ENCODE measurements around the gene DIAPH3. TPM values are rescaled to one million over a fixed set of nuclear protein-coding genes. Genes with fewer than 3 reads are reported as not detected.
"Not testable (repeated sequence)": the region's sequence is repeated elsewhere in the genome, so short reads cannot be mapped to it uniquely, and the experiment has no call there.

DIAPH3 gene
- polyA plus RNA-seq, 1 donor from 2014 or later: 0.37 TPM

GRCh38 chr13:60195893-60196292, 32.2 kb upstream of the DIAPH3 start:
- H3K4me2 ChIP-seq (ENCODE audit: low read length); H3K9ac ChIP-seq (ENCODE audit: low read length); H3K36me3 ChIP-seq (ENCODE audit: insufficient read depth, low read length); H3K27ac ChIP-seq (ENCODE audit: low read length); H3F3A ChIP-seq (ENCODE audit: insufficient read depth, low read length, poor library complexity, severe bottlenecking); H3K9me2 ChIP-seq (ENCODE audit: insufficient read depth, low read length); H3K9me3 ChIP-seq (ENCODE audit: low read length); H4K20me1 ChIP-seq (ENCODE audit: insufficient read depth); H3K4me3 ChIP-seq (ENCODE audit: low read length); H3K79me2 ChIP-seq (replicated peaks; ENCODE audit: insufficient read depth, low read length); H3K27me3 ChIP-seq (ENCODE audit: insufficient read depth, low read depth, low read length); H2AFZ ChIP-seq (ENCODE audit: low read depth, low read length): not testable (repeated sequence)
- TF ChIP-seq EP300 (conservative IDR thresholded peaks at IDR 0.05; ENCODE audit: poor library complexity, severe bottlenecking): peak; percentile 91
- TF ChIP-seq POLR2AphosphoS5 (IDR thresholded peaks at IDR 0.05): peak; percentile 64

- Histone ChIP-seq H3K9me3 (ENCODE audit: low read length) (no peaks in the 10 kb centered on the region), H3F3A (ENCODE audit: insufficient read depth, low read length, poor library complexity, severe bottlenecking) (no peaks in the 10 kb centered on the region), H4K20me1 (ENCODE audit: insufficient read depth) (no peaks in the 10 kb centered on the region), H2AFZ (ENCODE audit: low read depth, low read length) (no peak overlapping the region), H3K27me3 (ENCODE audit: insufficient read depth, low read depth, low read length) (no peaks in the 10 kb centered on the region), H3K9me2 (ENCODE audit: insufficient read depth, low read length) (no peaks in the 10 kb centered on the region), H3K27ac (ENCODE audit: low read length) (no peak overlapping the region), H3K79me2 (replicated peaks; ENCODE audit: insufficient read depth, low read length) (no peaks in the 10 kb centered on the region), H3K4me2 (ENCODE audit: low read length) (no peak overlapping the region), H3K4me3 (ENCODE audit: low read length) (no peak overlapping the region), H3K9ac (ENCODE audit: low read length) (no peak overlapping the region), H3K36me3 (ENCODE audit: insufficient read depth, low read length) (no peaks in the 10 kb centered on the region)
- TF ChIP-seq RAD21 (conservative IDR thresholded peaks at IDR 0.05) (no peak), CTCF (IDR thresholded peaks at IDR 0.05; ENCODE audit: poor library complexity, severe bottlenecking) (no peak), REST (IDR thresholded peaks at IDR 0.05; ENCODE audit: borderline replicate concordance) (no peak), SMC3 (conservative IDR thresholded peaks at IDR 0.05; ENCODE audit: poor library complexity) (no peak), EZH2 (IDR thresholded peaks at IDR 0.05; ENCODE audit: borderline replicate concordance, insufficient read depth, low read length, poor library complexity, severe bottlenecking) (no peak), MXI1 (conservative IDR thresholded peaks at IDR 0.05; ENCODE audit: poor library complexity, severe bottlenecking) (no peak), POLR2AphosphoS5 (IDR thresholded peaks at IDR 0.05) (no peak), TAF1 (IDR thresholded peaks at IDR 0.05; ENCODE audit: low read depth) (no peak), EP300 (conservative IDR thresholded peaks at IDR 0.05; ENCODE audit: poor library complexity, severe bottlenecking) (no peak)
These were observed 19.2 kb upstream of the DIAPH3 start for GRCh38 chr13:60182907-60183306.

- Histone ChIP-seq H3K9ac (ENCODE audit: low read length) (no peak overlapping the region), H3K4me3 (ENCODE audit: low read length) (no peak overlapping the region), H3K9me3 (ENCODE audit: low read length) (no peaks in the 10 kb centered on the region), H2AFZ (ENCODE audit: low read depth, low read length) (no peak overlapping the region), H4K20me1 (ENCODE audit: insufficient read depth) (no peaks in the 10 kb centered on the region), H3K4me2 (ENCODE audit: low read length) (no peak overlapping the region), H3K9me2 (ENCODE audit: insufficient read depth, low read length) (no peaks in the 10 kb centered on the region), H3F3A (ENCODE audit: insufficient read depth, low read length, poor library complexity, severe bottlenecking) (no peaks in the 10 kb centered on the region), H3K36me3 (ENCODE audit: insufficient read depth, low read length) (no peaks in the 10 kb centered on the region), H3K79me2 (replicated peaks; ENCODE audit: insufficient read depth, low read length) (no peaks in the 10 kb centered on the region), H3K27ac (ENCODE audit: low read length) (peak overlapping the region; percentile 21), H3K27me3 (ENCODE audit: insufficient read depth, low read depth, low read length) (no peaks in the 10 kb centered on the region)
- TF ChIP-seq REST (IDR thresholded peaks at IDR 0.05; ENCODE audit: borderline replicate concordance): no peak
- no peak for TF ChIP-seq CTCF (IDR thresholded peaks at IDR 0.05; ENCODE audit: poor library complexity, severe bottlenecking)
- TF ChIP-seq POLR2AphosphoS5 (IDR thresholded peaks at IDR 0.05): peak; percentile 51
- no peak for TF ChIP-seq MXI1 (conservative IDR thresholded peaks at IDR 0.05; ENCODE audit: poor library complexity, severe bottlenecking)
- TF ChIP-seq EP300 (conservative IDR thresholded peaks at IDR 0.05; ENCODE audit: poor library complexity, severe bottlenecking): peak; percentile 63
- no peak for TF ChIP-seq TAF1 (IDR thresholded peaks at IDR 0.05; ENCODE audit: low read depth)
- TF ChIP-seq EZH2 (IDR thresholded peaks at IDR 0.05; ENCODE audit: borderline replicate concordance, insufficient read depth, low read length, poor library complexity, severe bottlenecking): no peak
- no peak for TF ChIP-seq SMC3 (conservative IDR thresholded peaks at IDR 0.05; ENCODE audit: poor library complexity)
These were observed 14.6 kb upstream of the DIAPH3 start for GRCh38 chr13:60178327-60178726.
